HG03025 (cell line): ENCODE data around the gene AGBL1.

Source experiments
- ATAC-seq: cut with Tn5 transposase; IDR thresholded peaks from one replicate; pipeline ENCODE4 v1.9.1; 2021; ENCODE audit warnings: mild to moderate bottlenecking, moderate library complexity; ENCODE audit not compliant: unreplicated experiment, low FRiP score

The AGBL1 gene

DNA sequence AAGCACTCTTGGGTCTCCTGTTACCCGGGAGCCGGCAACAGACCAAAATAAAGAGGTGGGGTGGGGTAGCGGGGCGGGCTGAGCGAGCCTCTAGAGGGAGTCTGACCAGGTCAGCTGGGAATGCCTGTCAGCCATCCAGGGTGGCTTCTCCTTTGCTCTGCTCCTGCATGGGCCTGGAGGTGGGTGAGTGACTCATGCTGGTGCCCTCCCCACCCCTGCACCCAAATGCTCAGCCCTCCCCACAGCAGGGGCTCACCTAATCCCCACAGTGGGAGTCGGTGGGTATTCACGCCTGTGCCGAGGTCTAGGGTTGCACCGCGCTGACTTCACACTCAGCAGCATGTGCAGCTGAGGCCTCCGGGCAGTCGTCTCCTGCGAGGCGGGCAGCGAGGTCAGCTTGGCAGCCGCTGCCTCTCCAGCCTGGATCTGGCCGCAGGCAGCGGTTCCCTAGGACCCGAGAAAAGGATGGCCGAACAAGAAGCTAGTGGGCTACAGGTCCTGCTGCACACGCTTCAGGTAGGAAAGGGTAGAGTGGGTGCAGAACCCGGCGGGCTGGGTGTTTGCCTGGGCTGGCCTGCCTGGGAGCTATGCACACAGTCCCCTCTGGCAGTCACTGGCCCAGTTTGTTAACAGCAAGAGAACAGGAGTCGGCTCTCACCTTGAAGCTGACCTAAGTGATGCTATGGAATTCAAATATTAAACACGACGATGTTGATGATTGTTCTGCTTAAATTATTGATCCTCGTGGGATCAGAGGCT lies at the start of gene AGBL1:
AGBL1 (plus strand) TSS at position 364 of the 759 bp plus-strand sequence.
- ATAC-seq = no peak

DNA sequence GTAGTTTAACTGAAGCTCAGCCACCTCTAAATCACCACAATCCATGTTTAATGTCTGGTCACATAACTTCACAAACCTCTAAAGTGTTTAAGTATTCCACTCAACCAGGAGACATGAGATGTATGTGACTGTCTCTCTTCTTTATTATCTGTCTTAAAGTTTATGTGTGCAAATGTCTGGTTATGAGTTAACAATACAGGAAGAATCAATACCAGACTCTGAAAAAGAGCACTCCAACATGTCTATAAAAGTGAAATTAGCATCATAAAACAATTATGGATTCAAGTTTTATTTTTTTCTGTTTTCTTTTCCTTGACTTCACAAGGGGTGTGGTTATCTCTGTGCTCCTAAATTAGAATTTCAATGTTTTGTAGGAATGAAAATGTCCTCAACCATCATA lies 44.8 kb upstream of the AGBL1 start:
- ATAC-seq = no peak

DNA sequence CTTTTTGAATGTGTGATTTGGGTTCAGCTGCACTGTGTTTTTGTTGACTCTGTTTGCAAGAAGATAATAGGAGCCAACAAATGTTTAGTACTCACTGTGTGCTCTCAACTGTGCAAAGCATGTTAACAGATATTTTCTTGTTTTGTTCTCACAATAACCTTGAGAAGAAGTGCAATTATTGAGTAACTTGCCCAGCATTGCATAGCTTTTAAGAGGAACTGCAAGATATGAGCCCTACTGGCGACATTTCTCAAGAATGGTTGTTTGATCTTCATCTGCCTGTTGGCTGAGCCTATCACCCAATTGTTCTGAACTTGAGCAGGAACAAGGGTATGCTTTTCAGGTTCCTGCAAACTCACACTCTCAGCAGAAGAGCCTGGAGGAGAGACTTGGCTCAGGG lies 43.4 kb upstream of the AGBL1 start:
- no peak for ATAC-seq

DNA sequence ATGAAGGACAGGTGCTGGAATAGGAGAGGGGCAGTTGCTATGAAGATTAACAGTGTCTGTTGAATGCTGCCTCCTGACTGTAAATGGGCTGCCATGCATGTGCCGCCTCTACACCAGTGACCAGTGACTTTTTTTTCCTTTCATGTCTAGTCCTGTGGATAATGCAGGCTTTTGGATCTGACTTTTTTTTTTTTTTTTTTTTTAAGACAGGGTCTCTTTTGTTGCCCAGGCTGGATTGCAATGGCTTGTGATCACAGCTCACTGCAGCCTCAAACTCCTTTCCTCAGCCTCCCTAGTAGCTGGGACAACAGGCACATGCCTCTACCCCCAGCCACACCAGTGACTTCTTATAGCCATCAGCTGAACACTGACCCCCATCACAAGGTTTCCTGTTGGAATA lies 41.2 kb upstream of the AGBL1 start:
- ATAC-seq = no peak

DNA sequence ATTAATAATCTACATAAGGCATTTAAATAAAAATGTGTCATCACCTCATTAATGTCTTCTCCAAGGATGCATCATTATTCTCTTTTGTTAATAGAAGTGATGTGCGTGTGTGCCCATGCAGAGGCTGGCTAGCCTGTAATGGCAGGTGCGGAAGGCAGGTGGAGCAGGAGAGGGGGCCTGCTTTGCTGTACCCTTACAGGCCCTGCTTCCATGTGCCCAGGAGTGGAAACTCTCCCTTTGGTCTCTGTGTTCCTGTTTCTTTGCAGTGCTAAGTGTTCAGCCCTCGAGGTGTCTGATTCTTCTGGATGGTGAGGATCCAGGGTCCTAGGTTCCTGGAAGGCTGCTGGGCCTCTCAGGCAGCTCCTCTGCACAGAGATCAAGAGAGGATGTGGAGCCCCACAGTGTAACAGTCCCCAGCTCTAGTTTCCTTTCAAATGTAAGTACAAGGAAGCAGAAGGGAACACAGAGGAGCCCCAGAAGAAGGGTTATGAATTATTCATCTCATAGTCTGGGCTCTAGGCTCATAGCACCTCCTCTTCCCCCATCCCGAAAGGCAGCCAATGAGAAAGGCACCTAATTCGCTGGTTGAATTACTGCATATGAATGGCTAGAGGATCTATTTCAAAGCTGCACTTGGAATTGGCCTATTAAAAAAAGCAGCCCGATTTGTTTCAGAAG lies 39.2 kb upstream of the AGBL1 start:
- ATAC-seq = no peak

DNA sequence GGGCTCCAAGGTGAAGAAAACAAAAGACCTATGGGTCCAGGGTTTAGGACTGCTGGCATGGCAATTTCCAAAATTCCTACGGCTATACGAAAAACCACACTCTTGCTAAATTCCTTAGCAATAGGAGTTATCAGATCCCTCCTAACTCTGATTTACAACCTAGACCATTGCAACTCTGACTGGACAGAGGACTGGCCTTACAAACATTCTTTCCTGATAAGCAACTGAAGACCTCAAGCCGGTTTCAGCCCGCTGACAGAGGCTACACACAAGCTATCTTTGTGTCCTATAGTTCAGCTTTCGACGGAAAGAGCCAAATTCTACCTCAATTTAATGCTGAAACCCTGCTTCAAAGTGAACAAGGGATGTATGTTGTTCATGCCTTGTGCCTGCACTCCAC lies 38.3 kb upstream of the AGBL1 start:
- no peak for ATAC-seq

DNA sequence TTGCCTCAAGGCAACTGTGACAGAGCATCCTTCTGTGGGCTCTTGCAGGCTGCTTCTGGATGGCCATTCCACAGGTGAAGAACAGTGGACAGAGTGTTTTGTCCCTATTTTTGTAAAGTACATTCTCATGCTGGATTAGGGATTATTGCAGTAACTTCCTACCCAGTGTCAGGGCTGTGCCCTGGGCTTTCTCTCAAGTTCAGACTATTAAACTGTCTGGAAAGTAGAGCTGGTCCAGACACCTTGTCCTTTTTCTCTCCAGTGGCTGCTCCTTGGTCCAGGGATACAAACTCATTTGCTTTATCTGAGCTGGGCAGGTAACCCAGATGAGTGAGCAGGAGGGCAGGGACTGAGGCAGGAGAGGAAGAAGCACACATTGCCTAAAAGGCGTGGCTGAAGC lies 37.4 kb upstream of the AGBL1 start:
- ATAC-seq = no peak

DNA sequence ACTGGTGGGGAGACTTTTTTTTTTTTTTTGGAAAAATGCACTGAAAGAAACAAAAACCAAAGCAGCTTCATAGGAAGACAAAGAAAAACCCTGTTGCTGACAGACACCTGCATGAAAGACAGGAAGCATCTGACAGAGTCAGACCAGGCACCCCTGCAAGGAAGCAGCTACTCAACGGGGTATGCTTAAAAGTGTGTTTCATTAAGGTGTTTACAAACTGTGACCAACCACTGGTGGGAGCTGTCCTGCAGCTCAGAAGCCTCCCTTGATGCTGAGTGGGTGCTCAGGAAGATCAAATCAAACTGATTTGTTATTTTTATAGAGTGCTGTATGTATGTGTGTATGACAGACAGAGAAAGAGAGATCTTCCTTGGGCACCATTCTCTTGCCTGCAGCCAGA lies 34.7 kb upstream of the AGBL1 start:
- no peak for ATAC-seq

DNA sequence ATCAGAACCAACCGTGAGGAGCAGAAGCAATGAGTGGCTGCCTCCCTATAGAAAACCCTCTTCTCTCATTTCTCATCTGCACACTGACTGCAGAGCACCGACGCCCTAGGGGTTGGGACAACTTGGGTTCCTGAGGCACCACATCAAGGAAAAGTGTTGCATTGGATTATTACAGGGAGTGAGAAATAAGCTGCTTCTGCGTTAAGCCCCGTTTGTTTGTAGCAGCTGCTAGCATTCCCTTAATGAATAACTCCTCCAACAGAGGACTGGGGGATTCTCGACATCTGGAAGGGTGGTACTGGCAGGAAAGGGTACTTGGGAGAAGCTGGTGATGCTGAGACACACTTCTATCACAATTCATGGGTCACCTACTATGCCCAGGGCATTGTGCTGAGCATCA lies 25.3 kb upstream of the AGBL1 start:
- ATAC-seq = no peak

DNA sequence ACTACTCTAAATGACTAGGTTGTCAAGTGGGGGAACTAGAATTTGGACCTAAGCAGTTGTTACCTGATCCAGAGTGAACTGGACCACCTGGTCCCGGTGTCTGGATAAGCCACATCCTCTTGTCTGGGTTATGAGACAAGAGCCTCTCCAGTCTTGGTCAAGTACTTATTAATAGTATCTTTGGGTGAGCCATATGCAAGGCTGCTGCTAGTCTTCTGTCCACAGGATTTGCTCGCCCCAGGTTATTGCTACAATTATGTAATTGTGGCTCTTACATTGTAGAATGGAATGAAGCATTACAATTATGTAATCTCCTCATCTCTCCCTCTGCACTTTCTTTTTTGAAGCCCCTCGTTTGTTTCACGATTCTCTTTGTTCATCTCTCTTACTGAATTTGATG lies 24.0 kb upstream of the AGBL1 start:
- ATAC-seq = no peak

DNA sequence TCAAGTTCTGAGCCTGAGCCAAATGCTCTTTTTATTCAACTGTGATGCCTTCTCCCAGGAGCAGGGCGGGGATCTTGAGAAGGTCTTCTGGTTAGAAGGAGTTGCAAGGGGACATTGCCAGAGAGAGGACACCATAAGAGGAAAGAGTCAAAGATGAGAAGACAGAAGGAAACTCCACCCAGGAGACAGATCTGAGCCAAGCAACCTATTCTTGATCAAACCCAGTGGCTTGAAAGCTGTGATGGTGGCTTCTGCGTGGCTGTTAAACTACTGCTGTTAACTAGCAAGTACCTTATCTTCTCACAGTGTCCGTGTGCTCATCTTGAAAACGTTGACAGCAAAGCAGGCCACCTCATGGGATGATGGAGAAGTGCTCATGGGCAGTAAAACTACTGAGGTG lies 19.8 kb upstream of the AGBL1 start:
- ATAC-seq = no peak

DNA sequence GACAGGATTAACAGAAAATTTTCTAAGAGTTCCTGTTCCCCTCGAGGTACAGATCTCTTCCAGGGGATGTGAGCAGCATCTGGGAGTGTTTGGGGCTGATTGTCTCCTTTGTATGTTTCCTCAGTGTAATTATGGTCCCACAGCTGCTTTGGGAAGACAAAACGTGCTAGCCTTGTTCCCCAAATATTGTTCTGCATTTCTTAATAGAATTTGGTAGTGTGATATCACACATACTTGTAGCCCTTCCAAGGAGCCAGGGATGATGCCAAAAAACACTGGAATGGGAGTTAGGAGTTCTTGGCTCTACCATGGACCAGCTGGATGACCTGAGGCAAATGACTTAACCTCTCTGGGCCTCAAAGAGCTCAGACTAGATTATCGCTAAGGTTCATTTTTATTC lies 19.0 kb upstream of the AGBL1 start:
- no peak for ATAC-seq

DNA sequence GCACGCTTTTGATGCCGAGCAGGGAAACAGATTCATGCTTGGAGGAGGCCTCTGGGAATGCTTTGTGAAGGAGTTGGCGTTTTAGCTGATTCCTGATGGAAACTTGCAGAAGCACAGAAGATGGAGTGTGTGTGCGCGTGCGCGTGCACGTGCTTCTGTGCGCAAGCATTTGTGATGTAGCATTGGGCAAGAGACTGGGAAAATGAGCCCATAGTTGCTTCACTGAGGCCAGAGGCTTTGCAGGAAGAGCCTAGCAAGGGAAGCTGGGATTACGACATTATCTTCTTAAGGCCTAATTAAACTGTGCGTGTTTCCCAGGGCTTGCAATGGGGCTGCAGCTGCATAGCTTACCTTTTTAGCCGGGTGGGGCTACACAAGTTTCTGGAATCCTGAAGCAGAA lies 18.1 kb upstream of the AGBL1 start:
- no peak for ATAC-seq

DNA sequence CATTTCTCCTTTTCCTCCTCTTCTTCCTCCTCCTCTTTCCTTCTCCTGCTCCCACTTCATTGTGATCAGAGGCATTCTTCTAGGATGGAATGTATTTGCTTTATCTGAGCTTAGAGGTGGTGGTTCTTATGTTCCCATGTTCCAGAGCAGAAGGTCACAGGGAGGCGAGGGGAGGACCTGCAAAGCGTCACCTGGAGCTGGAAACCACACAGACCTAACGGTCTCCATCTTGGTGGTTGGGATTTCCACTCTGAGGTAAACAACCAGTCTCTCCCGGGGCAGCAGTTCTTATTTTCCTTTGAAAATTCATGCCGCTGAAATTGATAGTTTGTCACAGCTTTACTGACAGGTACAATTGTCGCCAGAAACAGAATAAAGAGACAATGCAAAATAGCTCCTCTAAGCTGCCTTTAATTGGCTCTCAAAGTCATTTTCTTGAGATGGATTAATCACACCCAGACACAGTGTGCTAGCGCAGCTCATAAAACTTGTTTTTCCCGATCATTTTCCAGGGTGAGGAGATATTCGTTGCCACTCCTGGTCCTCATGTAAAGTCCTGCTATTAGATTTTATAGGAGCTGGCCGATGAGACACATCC lies 16.9 kb upstream of the AGBL1 start:
- ATAC-seq = no peak

DNA sequence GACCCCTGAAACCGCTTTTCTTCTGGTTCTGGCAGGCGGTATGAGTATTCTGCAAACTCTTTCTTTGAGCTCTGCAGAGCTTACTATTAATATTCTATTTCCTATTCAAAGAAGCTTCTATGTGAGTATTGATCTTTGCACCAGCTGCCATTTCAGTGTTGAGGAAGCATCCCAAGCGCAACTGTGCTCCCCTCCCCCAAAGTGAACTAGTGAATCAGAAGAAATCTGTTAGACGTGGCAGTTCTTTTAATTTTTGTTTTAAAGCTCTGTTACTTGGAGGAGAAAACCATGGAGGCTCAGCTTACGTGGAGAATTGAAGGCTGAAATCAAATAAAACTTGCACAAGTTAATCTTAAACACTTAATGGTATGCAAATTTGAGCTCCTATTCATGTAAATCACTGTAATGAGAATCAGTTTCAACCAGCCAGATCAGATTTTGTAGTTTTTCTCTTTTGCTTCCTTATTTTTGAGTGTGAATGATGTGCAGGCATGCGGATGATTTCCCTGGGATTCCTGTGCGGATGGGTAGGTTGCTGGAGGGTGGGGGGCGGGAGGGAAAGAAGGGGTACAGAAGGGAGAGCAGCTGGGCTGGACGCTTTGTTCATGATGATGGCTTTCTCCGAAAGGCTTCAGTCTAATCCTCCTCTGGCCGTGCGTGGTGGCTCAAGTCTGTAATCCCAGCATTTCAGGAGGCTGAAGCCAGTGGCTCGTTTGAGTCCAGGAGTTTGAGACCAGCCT lies 16.1 kb upstream of the AGBL1 start:
- ATAC-seq = no peak

DNA sequence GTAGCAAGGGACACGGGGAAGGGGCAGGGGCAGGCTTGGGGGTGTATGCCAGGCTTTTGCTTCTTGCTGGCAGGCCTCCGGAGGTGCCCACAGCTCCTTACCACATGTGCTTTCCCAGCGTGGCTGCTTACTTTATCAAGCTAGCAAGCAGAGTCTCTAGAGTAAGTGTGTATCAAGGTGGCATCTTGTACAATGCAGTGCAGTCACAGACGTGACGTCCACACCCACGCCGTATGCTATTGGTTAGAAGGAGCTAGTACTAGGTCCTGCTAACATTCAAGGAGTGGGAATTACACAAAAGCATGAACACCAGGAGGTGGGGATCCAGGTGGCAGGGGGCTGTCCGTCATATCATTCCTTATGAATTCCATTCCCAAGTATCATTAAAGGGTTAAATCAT lies 15.3 kb upstream of the AGBL1 start:
- no peak for ATAC-seq

DNA sequence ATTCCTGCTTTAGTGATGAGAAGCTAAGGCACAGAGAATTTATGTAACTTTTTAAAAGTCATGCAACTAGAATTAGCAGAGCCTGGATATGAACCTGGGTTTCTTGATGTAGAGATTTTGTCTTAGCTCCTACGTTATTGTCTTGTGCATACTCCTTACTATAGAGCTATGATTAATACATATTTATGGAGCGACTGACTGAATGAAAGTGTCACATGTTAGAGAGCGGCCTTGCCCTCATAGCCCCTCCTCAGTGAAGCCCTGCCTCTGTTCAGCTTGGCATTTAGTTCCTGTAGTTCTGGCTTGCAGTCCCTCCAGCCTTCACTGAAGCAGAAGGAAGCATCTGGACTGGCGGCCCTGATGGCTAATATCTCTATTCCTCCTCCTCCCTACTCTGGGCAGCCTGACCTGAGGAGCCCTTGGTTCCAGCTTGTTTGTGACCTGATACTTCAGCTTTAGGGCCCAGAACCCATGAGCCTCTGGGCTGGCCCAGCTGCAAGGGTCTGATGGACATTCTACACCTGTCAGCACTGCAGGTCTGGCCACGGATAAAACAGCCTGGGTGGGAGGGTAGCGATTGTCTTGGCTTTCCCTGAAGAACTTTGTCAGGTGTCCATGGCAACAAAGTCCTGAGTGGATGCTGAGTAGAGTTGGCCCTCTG lies 13.4 kb upstream of the AGBL1 start:
- no peak for ATAC-seq

DNA sequence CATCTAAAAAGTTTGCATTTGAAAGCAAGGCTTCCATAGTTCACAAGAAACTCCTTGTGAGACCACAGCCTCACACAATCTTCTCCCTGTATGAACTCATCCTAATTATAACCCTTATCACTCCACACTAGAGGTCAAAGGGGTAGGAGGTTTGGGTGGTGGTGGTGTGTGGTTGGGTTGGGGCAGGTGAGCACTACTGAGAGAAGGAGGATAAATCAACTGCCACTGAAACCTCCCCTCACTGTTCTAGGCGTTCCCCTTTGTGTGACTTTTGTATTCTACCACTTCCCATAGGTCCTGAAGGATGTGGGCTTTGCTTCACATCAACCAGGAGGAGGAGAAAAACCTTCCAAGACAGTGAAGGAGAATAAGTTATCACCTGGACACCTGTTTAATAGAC lies 6.4 kb upstream of the AGBL1 start:
- ATAC-seq = no peak

DNA sequence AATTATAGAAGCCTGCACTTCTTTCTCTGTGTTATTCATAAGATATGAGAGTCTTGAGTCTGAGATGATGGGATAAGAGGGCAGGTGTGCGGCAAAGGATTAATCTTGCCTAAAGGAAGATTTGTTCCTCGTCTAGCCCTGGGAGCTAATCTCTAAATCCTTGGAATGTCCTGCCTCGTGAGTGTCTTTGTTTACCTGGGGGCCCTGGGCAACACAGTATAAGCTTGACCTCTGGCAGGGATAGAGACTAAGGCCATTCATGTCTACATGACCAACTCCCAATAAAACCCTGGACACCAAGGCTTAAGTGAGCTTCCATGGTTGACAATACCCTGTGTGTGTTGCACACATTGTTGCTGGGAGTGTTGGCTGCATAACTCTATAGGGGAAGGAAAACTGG lies 3.2 kb upstream of the AGBL1 start:
- ATAC-seq = no peak

DNA sequence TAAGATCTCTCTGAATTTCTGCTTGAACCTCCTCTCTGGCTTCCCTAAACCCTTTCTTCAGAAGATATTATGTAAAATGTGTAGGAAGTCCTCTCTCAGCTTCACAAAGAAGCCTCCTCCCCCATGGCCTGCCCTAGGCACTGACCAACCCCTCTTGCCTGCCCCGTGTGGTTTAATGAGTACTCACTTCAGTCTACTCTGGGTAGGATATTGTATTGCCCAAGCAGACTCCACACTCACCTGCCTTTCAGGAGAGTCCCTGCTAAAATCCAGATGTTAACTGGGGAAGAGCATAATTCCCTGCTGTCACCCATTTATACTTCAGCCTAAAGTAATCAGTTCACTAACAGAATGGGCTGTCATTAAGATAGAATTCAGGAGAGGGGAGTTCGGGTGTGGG lies 2.6 kb upstream of the AGBL1 start:
- no peak for ATAC-seq

DNA sequence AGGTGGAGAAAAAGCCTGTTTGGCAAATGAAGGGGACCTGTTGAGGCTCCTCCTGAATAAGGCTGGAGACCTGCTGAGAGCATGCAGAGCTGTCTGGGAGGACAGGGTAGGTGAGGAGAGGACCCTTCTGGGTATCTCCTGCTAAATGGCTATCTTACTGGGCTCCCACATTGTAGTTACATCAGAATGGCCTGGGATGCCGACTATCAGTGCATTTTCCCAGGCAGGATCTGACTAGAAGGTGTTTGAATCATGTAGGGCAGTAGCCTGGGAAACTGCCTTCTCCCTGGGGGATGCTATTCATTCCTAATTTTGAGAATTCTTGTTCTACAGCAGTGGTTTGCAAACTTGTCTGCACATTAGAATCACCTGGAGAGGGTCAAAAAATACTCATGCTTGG lies 631 bp downstream of the AGBL1 start:
- ATAC-seq = no peak
